Skeletal muscle satellite cell (primary cell): ENCODE data around the gene ADAM19.

ENCODE experiments used
- H3K27me3 ChIP-seq: 2 replicates; pipeline ENCODE4 v1.7.0; 2013; ENCODE audit warnings: low read length; ENCODE audit not compliant: control insufficient read depth, insufficient read depth
- H3K36me3 ChIP-seq: 2 replicates; pipeline ENCODE4 v1.7.0; 2013; ENCODE audit warnings: mild to moderate bottlenecking, control low read depth, low read length; ENCODE audit not compliant: insufficient read depth
- H3K4me1 ChIP-seq: 2 replicates; pipeline ENCODE4 v1.7.0; 2013; ENCODE audit warnings: low read length; ENCODE audit not compliant: control insufficient read depth, insufficient read depth
- H3K4me2 ChIP-seq: 2 replicates; pipeline ENCODE4 v1.7.0; 2013; ENCODE audit warnings: mild to moderate bottlenecking, low read length
- H3K4me3 ChIP-seq: 2 replicates; pipeline ENCODE4 v1.7.0; 2013; ENCODE audit warnings: low read length
- H3K9ac ChIP-seq: 2 replicates; pipeline ENCODE4 v1.7.0; 2013; ENCODE audit warnings: mild to moderate bottlenecking, low read depth, low read length, moderate library complexity
- H3K9me3 ChIP-seq: replicated peaks from 2 replicates; pipeline ENCODE4 v1.7.0; 2013; ENCODE audit warnings: mild to moderate bottlenecking, control low read depth, low read length

Gene ADAM19

DNA sequence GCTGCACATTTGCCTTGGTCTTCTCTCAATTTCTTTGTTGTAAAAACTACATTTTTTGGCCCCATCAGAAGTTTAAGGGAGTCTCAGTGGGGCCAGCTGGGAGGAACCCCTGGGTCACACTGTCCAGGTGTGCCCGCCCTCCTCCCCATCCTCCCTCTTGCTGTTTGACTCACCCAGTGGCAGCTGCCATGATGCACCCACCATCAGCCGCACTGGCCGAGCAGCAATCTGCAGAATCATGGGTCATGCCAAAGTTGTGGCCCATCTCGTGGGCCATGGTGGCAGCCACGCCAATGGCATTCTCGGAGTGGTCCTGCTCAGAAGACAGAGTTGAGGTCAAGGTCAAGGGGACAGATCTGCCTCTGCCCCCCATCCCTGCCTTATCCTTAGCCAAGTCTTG is 70.1 kb downstream of the ADAM19 start:
- H3K36me3 ChIP-seq, result peaks cover 47% of the 10 kb centered on the region
- H3K27me3 ChIP-seq, result no peaks in the 10 kb centered on the region
- H3K9ac ChIP-seq, result peak overlapping the region; percentile 48
- peak overlapping the region; percentile 13 for H3K4me2 ChIP-seq
- no peak overlapping the region for H3K4me3 ChIP-seq
- peaks cover 35% of the 10 kb centered on the region for H3K4me1 ChIP-seq
- no peaks in the 10 kb centered on the region for H3K9me3 ChIP-seq

- Histone ChIP-seq H3K4me1 (peaks cover 34% of the 10 kb centered on the region), H3K36me3 (peaks cover 38% of the 10 kb centered on the region), H3K4me3 (no peak overlapping the region), H3K27me3 (no peaks in the 10 kb centered on the region), H3K4me2 (no peak overlapping the region), H3K9ac (no peak overlapping the region), H3K9me3 (no peaks in the 10 kb centered on the region)
These were observed 71.5 kb downstream of the ADAM19 start for GRCh38 chr5:157504053-157504452.

DNA sequence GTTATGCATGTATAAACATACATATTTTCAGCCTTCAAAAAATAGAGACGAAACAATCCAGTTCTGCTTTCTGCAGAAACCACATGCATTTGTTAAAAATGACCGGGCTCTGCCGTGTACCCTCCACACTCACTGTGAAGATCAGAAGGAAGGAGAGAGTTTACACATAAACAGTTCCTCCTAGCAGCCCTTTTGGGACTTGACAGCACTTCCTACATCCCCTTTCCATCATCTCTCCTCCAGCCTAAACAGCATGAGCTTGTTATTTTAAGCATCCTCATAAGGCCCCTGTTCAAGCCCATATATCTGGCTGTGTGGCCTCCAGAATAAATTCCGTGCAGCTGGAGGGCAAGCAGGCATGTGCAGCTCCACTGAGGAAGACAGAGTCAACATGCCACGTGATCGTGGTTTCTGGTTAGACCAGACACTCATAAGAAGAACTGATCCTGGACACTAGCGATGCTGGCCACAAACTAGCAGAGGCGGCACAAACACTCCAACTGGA is 73.4 kb downstream of the ADAM19 start:
- peaks cover 22% of the 10 kb centered on the region for H3K4me1 ChIP-seq
- H3K4me2 ChIP-seq, result no peak overlapping the region
- H3K9ac ChIP-seq, result no peak overlapping the region
- no peak overlapping the region for H3K4me3 ChIP-seq
- H3K27me3 ChIP-seq, result no peaks in the 10 kb centered on the region
- H3K9me3 ChIP-seq, result no peaks in the 10 kb centered on the region
- peaks cover 43% of the 10 kb centered on the region for H3K36me3 ChIP-seq

DNA sequence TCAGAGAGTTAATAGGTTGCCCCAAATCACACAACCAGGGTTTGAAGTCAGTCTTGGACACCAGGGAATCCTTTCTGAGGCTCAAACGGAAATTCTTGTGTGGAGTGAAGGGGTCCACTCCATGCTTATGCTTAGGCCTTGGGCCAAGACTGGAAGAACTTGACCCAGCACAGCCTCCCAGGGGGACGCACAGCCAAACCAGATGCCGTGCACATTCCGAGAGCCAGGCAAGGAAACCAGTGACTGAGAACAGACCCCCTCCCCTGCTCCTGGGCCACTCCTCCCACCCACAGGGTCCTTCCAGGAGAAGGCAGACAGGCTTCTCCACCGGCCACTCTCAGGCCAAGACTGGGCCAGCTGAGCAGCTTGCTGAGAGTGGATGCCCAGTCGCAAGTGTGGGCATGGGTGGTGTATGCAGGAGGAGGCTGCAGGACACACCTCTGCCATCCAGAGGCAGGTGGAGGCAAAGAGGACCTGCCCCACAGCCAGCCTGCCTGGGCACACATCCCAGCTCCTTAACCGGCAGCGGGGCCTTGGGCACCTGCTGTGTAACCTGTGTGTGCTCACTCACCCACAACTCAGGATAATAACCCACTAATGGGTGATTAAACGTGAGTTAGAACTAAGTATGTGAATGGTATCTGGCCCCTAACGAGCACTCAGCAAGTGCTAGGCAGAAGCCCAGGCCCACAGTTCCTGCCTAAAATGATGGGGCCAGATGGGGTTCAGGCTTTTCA is 77.5 kb downstream of the ADAM19 start:
- Histone ChIP-seq H3K4me1 (no peaks in the 10 kb centered on the region), H3K9me3 (no peaks in the 10 kb centered on the region), H3K9ac (no peak overlapping the region), H3K27me3 (no peaks in the 10 kb centered on the region), H3K4me3 (no peak overlapping the region), H3K4me2 (no peak overlapping the region), H3K36me3 (peaks cover 55% of the 10 kb centered on the region)

DNA sequence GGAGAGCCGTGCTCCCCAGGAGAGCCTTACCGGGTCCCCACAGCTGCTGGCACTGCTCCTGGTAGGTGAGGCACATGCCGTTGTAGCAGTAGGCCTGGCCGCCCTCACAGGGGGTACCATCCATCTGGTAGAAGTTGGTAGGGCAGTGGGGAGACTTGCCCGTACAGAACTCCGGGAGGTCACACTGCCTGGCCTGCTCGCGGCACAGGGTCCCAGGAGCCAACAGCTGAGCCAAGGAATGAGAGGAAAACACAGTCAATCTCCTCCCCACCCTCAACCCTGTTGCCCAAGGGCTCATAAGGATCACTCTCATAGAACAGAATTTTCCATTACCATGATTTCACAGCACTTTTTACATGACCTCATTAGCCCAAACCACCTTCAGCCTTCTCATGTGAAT is 78.7 kb downstream of the ADAM19 start:
- Histone ChIP-seq H3K4me1 (no peaks in the 10 kb centered on the region), H3K9me3 (no peaks in the 10 kb centered on the region), H3K4me2 (no peak overlapping the region), H3K27me3 (no peaks in the 10 kb centered on the region), H3K9ac (no peak overlapping the region), H3K36me3 (peaks cover 58% of the 10 kb centered on the region), H3K4me3 (no peak overlapping the region)

GRCh38 chr5:157494178-157494832 is 81.3 kb downstream of the ADAM19 start:
- peaks cover 66% of the 10 kb centered on the region for H3K36me3 ChIP-seq

DNA sequence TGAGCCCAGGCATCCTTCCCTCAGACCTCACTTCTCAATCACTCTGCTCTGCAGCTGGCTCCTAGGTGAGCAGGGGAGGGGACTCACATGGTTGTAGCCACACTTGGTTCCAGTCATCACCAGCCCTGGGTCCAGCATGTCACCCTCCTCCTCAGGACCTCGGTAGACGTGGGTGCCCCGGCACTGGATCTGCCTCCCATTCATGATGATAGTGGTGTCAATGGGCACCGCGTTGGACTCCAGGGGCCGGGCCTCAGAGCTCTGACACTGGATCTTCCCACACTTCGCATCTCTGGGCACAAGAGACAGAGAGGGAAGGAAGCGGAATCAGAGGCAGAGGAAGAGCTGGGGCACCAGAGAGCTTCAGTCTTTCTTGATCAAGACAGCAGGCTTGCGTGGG is 82.7 kb downstream of the ADAM19 start:
- no peaks in the 10 kb centered on the region for H3K4me1 ChIP-seq
- H3K9ac ChIP-seq, result no peak overlapping the region
- H3K4me3 ChIP-seq, result no peak overlapping the region
- no peak overlapping the region for H3K4me2 ChIP-seq
- no peaks in the 10 kb centered on the region for H3K9me3 ChIP-seq
- no peaks in the 10 kb centered on the region for H3K27me3 ChIP-seq
- peaks cover 74% of the 10 kb centered on the region for H3K36me3 ChIP-seq

More at GRCh38 chr5:157494178-157494832, 81.3 kb downstream of the ADAM19 start:
- no peaks in the 10 kb centered on the region for H3K9me3 ChIP-seq
- H3K27me3 ChIP-seq, result no peaks in the 10 kb centered on the region
- no peak overlapping the region for H3K4me3 ChIP-seq
- H3K4me2 ChIP-seq, result no peak overlapping the region
- H3K9ac ChIP-seq, result no peak overlapping the region
- no peaks in the 10 kb centered on the region for H3K4me1 ChIP-seq

- no peak overlapping the region for H3K4me2 ChIP-seq
- no peaks in the 10 kb centered on the region for H3K27me3 ChIP-seq
- H3K4me1 ChIP-seq, result no peaks in the 10 kb centered on the region
- H3K4me3 ChIP-seq, result no peak overlapping the region
- H3K9me3 ChIP-seq, result no peaks in the 10 kb centered on the region
- no peak overlapping the region for H3K9ac ChIP-seq
- peaks cover 73% of the 10 kb centered on the region for H3K36me3 ChIP-seq
These were observed 84.0 kb downstream of the ADAM19 start for GRCh38 chr5:157491471-157491995.

GRCh38 chr5:157487358-157487757 is 88.2 kb downstream of the ADAM19 start:
- H3K36me3 ChIP-seq, result peaks cover 66% of the 10 kb centered on the region
- H3K4me1 ChIP-seq, result peaks cover 4% of the 10 kb centered on the region

GRCh38 chr5:157486861-157487260 is 88.7 kb downstream of the ADAM19 start:
- Histone ChIP-seq H3K27me3 (no peaks in the 10 kb centered on the region), H3K9me3 (no peaks in the 10 kb centered on the region), H3K36me3 (peaks cover 64% of the 10 kb centered on the region), H3K9ac (no peak overlapping the region), H3K4me2 (no peak overlapping the region), H3K4me1 (peaks cover 4% of the 10 kb centered on the region), H3K4me3 (no peak overlapping the region)

More at GRCh38 chr5:157487358-157487757, 88.2 kb downstream of the ADAM19 start:
- H3K9ac ChIP-seq, result no peak overlapping the region
- no peak overlapping the region for H3K4me3 ChIP-seq
- H3K4me2 ChIP-seq, result no peak overlapping the region
- no peaks in the 10 kb centered on the region for H3K9me3 ChIP-seq
- no peaks in the 10 kb centered on the region for H3K27me3 ChIP-seq

GRCh38 chr5:157486221-157486681 is 89.3 kb downstream of the ADAM19 start:
- Histone ChIP-seq H3K27me3 (no peaks in the 10 kb centered on the region), H3K4me1 (peaks cover 4% of the 10 kb centered on the region), H3K9ac (no peak overlapping the region), H3K4me2 (no peak overlapping the region), H3K36me3 (peaks cover 65% of the 10 kb centered on the region), H3K4me3 (no peak overlapping the region), H3K9me3 (no peaks in the 10 kb centered on the region)
